ENCODE data around the gene TACC3. TPM values are rescaled to one million over a fixed set of nuclear protein-coding genes. Genes with fewer than 3 reads are reported as not detected.
A peak's percentile ranks its signal among the peaks of the same experiment; 100 is the strongest.

The TACC3 gene
- total RNA-seq, 5 donors from 2014 or later (not counting 1 experiment from before 2014, with no cell fraction given), result 100 to 138 (median 127) TPM

- H3K36me3 ChIP-seq (ENCODE audit: control insufficient read depth in 2 of 2, extremely low read depth in 1 of 2, insufficient read depth in 1 of 2, low read length in 1 of 2), result peaks cover 10 to 22% of the 10 kb centered on the region in 2 donors
- H3K9me3 ChIP-seq, result no peaks in the 10 kb centered on the region
- H3K27me3 ChIP-seq (replicated peaks in 1 of 2; ENCODE audit: control insufficient read depth in 2 of 2, extremely low read depth in 1 of 2, insufficient read depth in 2 of 2, low read length in 1 of 2), result peaks cover 0 to 16% of the 10 kb centered on the region in 2 experiments
- CTCF ChIA-PET, result interaction anchor here in 1 of 2 donors (0.7 kb wide), 1 partner anchor 166 kb away, joined by 6 read pairs; no protein-coding TSS in a partner anchor
- Mint-ChIP-seq H3K27ac (no peak overlapping the region), H3K4me3 (no peak overlapping the region), H3K36me3 (peaks cover 9% of the 10 kb centered on the region), H3K9me3 (no peaks in the 10 kb centered on the region), H3K27me3 (peaks cover 0 to 2% of the 10 kb centered on the region in 2 donors), H3K4me1 (peaks cover 0 to 4% (median 0%) of the 10 kb centered on the region in 3 donors)
- no peak overlapping the region for H3K4me3 ChIP-seq (ENCODE audit: control insufficient read depth in 1 of 2, extremely low read depth in 1 of 2, low read length in 1 of 2)
- 25% methylated on average over 14 of the region's 17 CpGs for WGBS (ENCODE audit: insufficient coverage)
- peaks cover 0 to 14% of the 10 kb centered on the region in 2 experiments for H3K4me1 ChIP-seq (ENCODE audit: control insufficient read depth in 1 of 2, extremely low read depth in 1 of 2, insufficient read depth in 2 of 2, low read length in 2 of 2)
- POLR2A ChIA-PET, result no interaction called here
- peak; percentile 63 to 74 (median 68) for ATAC-seq (replicated peaks in 1 of 4)
- peak; percentile 29 to 79 (median 63) for DNase-seq
- no peak overlapping the region for H3K27ac ChIP-seq (ENCODE audit: low read length)
These were observed 25.0 kb downstream of the TACC3 start for GRCh38 chr4:1746265-1746691.

- ChIA-PET POLR2A (no interaction called here), CTCF (interaction anchor here (0.7 to 2.0 kb wide), 4 partner anchors 153 to 166 kb away, joined by 3 to 14 read pairs (median 6); no protein-coding TSS in a partner anchor)
- H3K36me3 ChIP-seq (ENCODE audit: control insufficient read depth in 2 of 2, extremely low read depth in 1 of 2, insufficient read depth in 1 of 2, low read length in 1 of 2), result peaks cover 10 to 15% of the 10 kb centered on the region in 2 donors
- H3K27me3 Mint-ChIP-seq, result peaks cover 0 to 2% of the 10 kb centered on the region in 2 donors
- H3K27ac ChIP-seq (ENCODE audit: low read length), result no peak overlapping the region
- WGBS (ENCODE audit: insufficient coverage), result 84% methylated on average over 24 of the region's 33 CpGs
- H3K9me3 ChIP-seq, result no peaks in the 10 kb centered on the region
- DNase-seq (no peak), ATAC-seq (replicated peaks in 1 of 4) (no peak)
- peaks cover 0 to 16% of the 10 kb centered on the region in 2 experiments for H3K4me1 ChIP-seq (ENCODE audit: control insufficient read depth in 1 of 2, extremely low read depth in 1 of 2, insufficient read depth in 2 of 2, low read length in 2 of 2)
- H3K4me3 Mint-ChIP-seq, result no peak overlapping the region
- no peak overlapping the region for H3K27ac Mint-ChIP-seq
- H3K27me3 ChIP-seq (replicated peaks in 1 of 2; ENCODE audit: control insufficient read depth in 2 of 2, extremely low read depth in 1 of 2, insufficient read depth in 2 of 2, low read length in 1 of 2), result peaks cover 0 to 17% of the 10 kb centered on the region in 2 experiments
- H3K36me3 Mint-ChIP-seq, result peaks cover 6% of the 10 kb centered on the region
- H3K4me3 ChIP-seq (ENCODE audit: control insufficient read depth in 1 of 2, extremely low read depth in 1 of 2, low read length in 1 of 2), result no peak overlapping the region
- peaks cover 0 to 4% (median 0%) of the 10 kb centered on the region in 3 donors for H3K4me1 Mint-ChIP-seq
- no peaks in the 10 kb centered on the region for H3K9me3 Mint-ChIP-seq
These were observed 25.7 kb downstream of the TACC3 start for GRCh38 chr4:1746919-1747602.

- Histone ChIP-seq H3K36me3 (ENCODE audit: control insufficient read depth in 2 of 2, extremely low read depth in 1 of 2, insufficient read depth in 1 of 2, low read length in 1 of 2) (peaks cover 10 to 11% of the 10 kb centered on the region in 2 donors), H3K27me3 (replicated peaks in 1 of 2; ENCODE audit: control insufficient read depth in 2 of 2, extremely low read depth in 1 of 2, insufficient read depth in 2 of 2, low read length in 1 of 2) (peaks cover 0 to 22% of the 10 kb centered on the region in 2 experiments), H3K27ac (ENCODE audit: low read length) (no peak overlapping the region), H3K4me3 (ENCODE audit: control insufficient read depth in 1 of 2, extremely low read depth in 1 of 2, low read length in 1 of 2) (no peak overlapping the region), H3K9me3 (no peaks in the 10 kb centered on the region), H3K4me1 (ENCODE audit: control insufficient read depth in 1 of 2, extremely low read depth in 1 of 2, insufficient read depth in 2 of 2, low read length in 2 of 2) (peaks cover 3 to 21% of the 10 kb centered on the region in 2 experiments)
- peaks cover 0 to 4% (median 0%) of the 10 kb centered on the region in 3 donors for H3K4me1 Mint-ChIP-seq
- DNase-seq (no peak), ATAC-seq (replicated peaks in 1 of 4) (no peak)
- peaks cover 6% of the 10 kb centered on the region for H3K36me3 Mint-ChIP-seq
- H3K9me3 Mint-ChIP-seq, result no peaks in the 10 kb centered on the region
- H3K27me3 Mint-ChIP-seq, result peaks cover 0 to 2% of the 10 kb centered on the region in 2 donors
- no peak overlapping the region for H3K4me3 Mint-ChIP-seq
- WGBS (ENCODE audit: insufficient coverage), result 77% methylated on average over 12 of the region's 16 CpGs
- no peak overlapping the region for H3K27ac Mint-ChIP-seq
- ChIA-PET POLR2A (no interaction called here), CTCF (interaction anchor here (1.5 to 2.0 kb wide), 3 partner anchors 152 to 155 kb away, joined by 3 to 14 read pairs (median 6); no protein-coding TSS in a partner anchor)
These were observed 26.3 kb downstream of the TACC3 start for GRCh38 chr4:1747603-1747967.

GRCh38 chr4:1748465-1748995 is 27.2 kb downstream of the TACC3 start:
- peaks cover 0 to 30% of the 10 kb centered on the region in 2 experiments for H3K27me3 ChIP-seq (replicated peaks in 1 of 2; ENCODE audit: control insufficient read depth in 2 of 2, extremely low read depth in 1 of 2, insufficient read depth in 2 of 2, low read length in 1 of 2)
- Mint-ChIP-seq H3K27me3 (peaks cover 0 to 2% of the 10 kb centered on the region in 2 donors), H3K4me1 (peaks cover 0 to 5% (median 0%) of the 10 kb centered on the region in 3 donors), H3K9me3 (no peaks in the 10 kb centered on the region), H3K27ac (no peak overlapping the region), H3K4me3 (no peak overlapping the region), H3K36me3 (peaks cover 3% of the 10 kb centered on the region)
- 7% methylated on average over 20 of the region's 29 CpGs for WGBS (ENCODE audit: insufficient coverage)
- DNase-seq (peak; percentile 41 to 84 (median 69)), ATAC-seq (replicated peaks in 1 of 4) (peak in 3 of 4 experiments; percentile 52 to 67 (median 52))
- no peaks in the 10 kb centered on the region for H3K9me3 ChIP-seq
- CTCF ChIA-PET, result interaction anchor here (0.5 to 2.0 kb wide), 8 partner anchors 151 to 1465 kb away, joined by 3 to 14 read pairs (median 4); no protein-coding TSS in a partner anchor
- H3K4me3 ChIP-seq (ENCODE audit: control insufficient read depth in 1 of 2, extremely low read depth in 1 of 2, low read length in 1 of 2), result no peak overlapping the region
- no peak overlapping the region for H3K27ac ChIP-seq (ENCODE audit: low read length)
- H3K36me3 ChIP-seq (ENCODE audit: control insufficient read depth in 2 of 2, extremely low read depth in 1 of 2, insufficient read depth in 1 of 2, low read length in 1 of 2), result peaks cover 7 to 11% of the 10 kb centered on the region in 2 donors
- peaks cover 9 to 31% of the 10 kb centered on the region in 2 experiments for H3K4me1 ChIP-seq (ENCODE audit: control insufficient read depth in 1 of 2, extremely low read depth in 1 of 2, insufficient read depth in 2 of 2, low read length in 2 of 2)
- POLR2A ChIA-PET, result no interaction called here

- Histone ChIP-seq H3K36me3 (ENCODE audit: control insufficient read depth in 2 of 2, extremely low read depth in 1 of 2, insufficient read depth in 1 of 2, low read length in 1 of 2) (peaks cover 4 to 5% of the 10 kb centered on the region in 2 donors), H3K4me1 (ENCODE audit: control insufficient read depth in 1 of 2, extremely low read depth in 1 of 2, insufficient read depth in 2 of 2, low read length in 2 of 2) (peaks cover 9 to 33% of the 10 kb centered on the region in 2 experiments), H3K9me3 (no peaks in the 10 kb centered on the region), H3K27me3 (replicated peaks in 1 of 2; ENCODE audit: control insufficient read depth in 2 of 2, extremely low read depth in 1 of 2, insufficient read depth in 2 of 2, low read length in 1 of 2) (peaks cover 0 to 34% of the 10 kb centered on the region in 2 experiments), H3K4me3 (ENCODE audit: control insufficient read depth in 1 of 2, extremely low read depth in 1 of 2, low read length in 1 of 2) (no peak overlapping the region), H3K27ac (ENCODE audit: low read length) (no peak overlapping the region)
- Mint-ChIP-seq H3K4me1 (peaks cover 0 to 5% (median 0%) of the 10 kb centered on the region in 3 donors), H3K36me3 (no peaks in the 10 kb centered on the region), H3K4me3 (no peak overlapping the region), H3K27me3 (peaks cover 0 to 2% of the 10 kb centered on the region in 2 donors), H3K9me3 (no peaks in the 10 kb centered on the region), H3K27ac (no peak overlapping the region)
- CTCF ChIA-PET, result no interaction called here
- POLR2A ChIA-PET, result no interaction called here
- WGBS (ENCODE audit: insufficient coverage), result 90% methylated on average over 2 of the region's 3 CpGs
- DNase-seq (no peak), ATAC-seq (replicated peaks in 1 of 4) (no peak)
These were observed 28.0 kb downstream of the TACC3 start for GRCh38 chr4:1749370-1749769.

- Histone ChIP-seq H3K4me3 (ENCODE audit: control insufficient read depth in 1 of 2, extremely low read depth in 1 of 2, low read length in 1 of 2) (no peak overlapping the region), H3K9me3 (no peaks in the 10 kb centered on the region), H3K27ac (ENCODE audit: low read length) (no peak overlapping the region), H3K4me1 (ENCODE audit: control insufficient read depth in 1 of 2, extremely low read depth in 1 of 2, insufficient read depth in 2 of 2, low read length in 2 of 2) (peaks cover 9 to 33% of the 10 kb centered on the region in 2 experiments), H3K36me3 (ENCODE audit: control insufficient read depth in 2 of 2, extremely low read depth in 1 of 2, insufficient read depth in 1 of 2, low read length in 1 of 2) (peaks cover 0 to under 1% of the 10 kb centered on the region in 2 donors), H3K27me3 (replicated peaks in 1 of 2; ENCODE audit: control insufficient read depth in 2 of 2, extremely low read depth in 1 of 2, insufficient read depth in 2 of 2, low read length in 1 of 2) (peaks cover 0 to 34% of the 10 kb centered on the region in 2 experiments)
- no peak overlapping the region for H3K4me3 Mint-ChIP-seq
- H3K36me3 Mint-ChIP-seq, result no peaks in the 10 kb centered on the region
- WGBS (ENCODE audit: insufficient coverage), result 60% methylated on average over 1 of the region's 14 CpGs
- no peaks in the 10 kb centered on the region for H3K9me3 Mint-ChIP-seq
- ChIA-PET CTCF (interaction anchor here in 1 of 2 donors (0.6 kb wide), 1 partner anchor 570 kb away, joined by 8 read pairs; no protein-coding TSS in a partner anchor), POLR2A (no interaction called here)
- DNase-seq, result no peak
- peaks cover 0 to 5% (median 0%) of the 10 kb centered on the region in 3 donors for H3K4me1 Mint-ChIP-seq
- no peak overlapping the region for H3K27ac Mint-ChIP-seq
- ATAC-seq (replicated peaks in 1 of 4), result no peak
- peaks cover 0 to 2% of the 10 kb centered on the region in 2 donors for H3K27me3 Mint-ChIP-seq
These were observed 28.5 kb downstream of the TACC3 start for GRCh38 chr4:1749826-1750225.
